ENCODE measurements around the gene SOX5.
"Not testable (repeated sequence)": the region's sequence is repeated elsewhere in the genome, so short reads cannot be mapped to it uniquely, and the experiment has no call there.

DNA sequence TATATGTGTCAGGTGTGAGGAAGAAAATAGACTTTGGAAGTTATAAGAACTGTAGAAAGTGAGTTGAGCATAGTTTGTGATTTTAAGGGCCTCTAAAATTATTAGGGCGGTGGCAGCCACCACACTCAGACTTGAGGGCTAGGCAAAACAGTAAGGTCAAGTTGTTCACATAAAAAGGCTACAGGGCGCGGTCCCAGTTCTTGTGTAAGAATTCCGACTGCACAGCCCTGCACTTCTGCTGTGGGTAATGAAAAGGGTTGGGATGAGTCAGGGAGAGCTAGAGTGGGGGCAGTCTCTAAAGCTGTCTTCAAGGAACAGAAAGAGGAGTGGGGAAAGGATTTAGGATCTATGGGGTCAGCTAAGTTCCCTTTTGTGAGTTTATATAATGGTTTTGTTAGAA, 441.7 kb downstream of the SOX5 start:
- TF ChIP-seq, protein P1, sequence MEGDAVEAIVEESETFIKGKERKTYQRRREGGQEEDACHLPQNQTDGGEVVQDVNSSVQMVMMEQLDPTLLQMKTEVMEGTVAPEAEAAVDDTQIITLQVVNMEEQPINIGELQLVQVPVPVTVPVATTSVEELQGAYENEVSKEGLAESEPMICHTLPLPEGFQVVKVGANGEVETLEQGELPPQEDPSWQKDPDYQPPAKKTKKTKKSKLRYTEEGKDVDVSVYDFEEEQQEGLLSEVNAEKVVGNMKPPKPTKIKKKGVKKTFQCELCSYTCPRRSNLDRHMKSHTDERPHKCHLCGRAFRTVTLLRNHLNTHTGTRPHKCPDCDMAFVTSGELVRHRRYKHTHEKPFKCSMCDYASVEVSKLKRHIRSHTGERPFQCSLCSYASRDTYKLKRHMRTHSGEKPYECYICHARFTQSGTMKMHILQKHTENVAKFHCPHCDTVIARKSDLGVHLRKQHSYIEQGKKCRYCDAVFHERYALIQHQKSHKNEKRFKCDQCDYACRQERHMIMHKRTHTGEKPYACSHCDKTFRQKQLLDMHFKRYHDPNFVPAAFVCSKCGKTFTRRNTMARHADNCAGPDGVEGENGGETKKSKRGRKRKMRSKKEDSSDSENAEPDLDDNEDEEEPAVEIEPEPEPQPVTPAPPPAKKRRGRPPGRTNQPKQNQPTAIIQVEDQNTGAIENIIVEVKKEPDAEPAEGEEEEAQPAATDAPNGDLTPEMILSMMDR (IDR thresholded peaks at IDR 0.05): not testable (repeated sequence)
- not testable (repeated sequence) for TF ChIP-seq POLR2A (IDR thresholded peaks at IDR 0.05)

All from vagina (tissue), 2 donors.